Measurements from ENCODE around the gene CRYBG2. TPM values are rescaled to one million over a fixed set of nuclear protein-coding genes. Genes with fewer than 3 reads are reported as not detected.

Gene CRYBG2
- total RNA-seq, 1 experiment from 2014 or later = 0.64 TPM

DNA sequence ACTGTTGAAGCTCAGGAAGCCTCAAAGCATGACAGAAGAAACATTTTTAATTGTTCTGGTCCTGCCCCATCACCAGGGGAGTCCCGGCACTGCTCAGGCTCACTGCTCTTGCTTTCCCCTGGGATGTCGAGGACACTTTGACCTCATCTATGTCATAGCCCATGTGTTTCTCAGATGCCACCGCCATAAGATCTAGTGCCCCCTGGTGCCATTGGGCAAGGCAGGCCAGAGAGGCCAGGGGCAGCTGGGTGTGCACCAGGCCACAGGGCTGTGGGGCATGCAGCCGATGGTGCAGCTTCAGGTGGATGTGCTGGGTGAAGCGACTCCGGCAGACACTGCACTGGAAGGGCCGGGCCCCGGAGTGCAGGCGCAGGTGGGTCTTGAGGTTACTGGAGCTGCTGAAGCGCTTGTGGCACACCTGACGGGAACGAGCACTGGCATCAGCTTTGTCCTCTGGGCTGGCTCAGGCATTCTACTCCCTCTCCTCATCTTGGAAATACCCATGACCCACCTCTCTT, 7.7 kb upstream of the CRYBG2 start:
- H3K36me3 ChIP-seq (ENCODE audit: control insufficient read depth, insufficient read depth, low read length) = no peaks in the 10 kb centered on the region
- ChIA-PET POLR2A (no interaction called here), CTCF (interaction anchor here (0.6 to 1.7 kb wide), 3 partner anchors 12 to 169 kb away, joined by 3 to 4 read pairs (median 3); no protein-coding TSS in a partner anchor)
- TF ChIP-seq POLR2AphosphoS5 (IDR thresholded peaks at IDR 0.05; ENCODE audit: low read depth, low read length) (no peak), SIN3A (IDR thresholded peaks at IDR 0.05; ENCODE audit: borderline replicate concordance, insufficient read depth, low read depth, low read length) (no peak), TCF7L2 (IDR thresholded peaks at IDR 0.05; ENCODE audit: low read depth, low read length) (no peak)
- TF ChIP-seq, protein P1, sequence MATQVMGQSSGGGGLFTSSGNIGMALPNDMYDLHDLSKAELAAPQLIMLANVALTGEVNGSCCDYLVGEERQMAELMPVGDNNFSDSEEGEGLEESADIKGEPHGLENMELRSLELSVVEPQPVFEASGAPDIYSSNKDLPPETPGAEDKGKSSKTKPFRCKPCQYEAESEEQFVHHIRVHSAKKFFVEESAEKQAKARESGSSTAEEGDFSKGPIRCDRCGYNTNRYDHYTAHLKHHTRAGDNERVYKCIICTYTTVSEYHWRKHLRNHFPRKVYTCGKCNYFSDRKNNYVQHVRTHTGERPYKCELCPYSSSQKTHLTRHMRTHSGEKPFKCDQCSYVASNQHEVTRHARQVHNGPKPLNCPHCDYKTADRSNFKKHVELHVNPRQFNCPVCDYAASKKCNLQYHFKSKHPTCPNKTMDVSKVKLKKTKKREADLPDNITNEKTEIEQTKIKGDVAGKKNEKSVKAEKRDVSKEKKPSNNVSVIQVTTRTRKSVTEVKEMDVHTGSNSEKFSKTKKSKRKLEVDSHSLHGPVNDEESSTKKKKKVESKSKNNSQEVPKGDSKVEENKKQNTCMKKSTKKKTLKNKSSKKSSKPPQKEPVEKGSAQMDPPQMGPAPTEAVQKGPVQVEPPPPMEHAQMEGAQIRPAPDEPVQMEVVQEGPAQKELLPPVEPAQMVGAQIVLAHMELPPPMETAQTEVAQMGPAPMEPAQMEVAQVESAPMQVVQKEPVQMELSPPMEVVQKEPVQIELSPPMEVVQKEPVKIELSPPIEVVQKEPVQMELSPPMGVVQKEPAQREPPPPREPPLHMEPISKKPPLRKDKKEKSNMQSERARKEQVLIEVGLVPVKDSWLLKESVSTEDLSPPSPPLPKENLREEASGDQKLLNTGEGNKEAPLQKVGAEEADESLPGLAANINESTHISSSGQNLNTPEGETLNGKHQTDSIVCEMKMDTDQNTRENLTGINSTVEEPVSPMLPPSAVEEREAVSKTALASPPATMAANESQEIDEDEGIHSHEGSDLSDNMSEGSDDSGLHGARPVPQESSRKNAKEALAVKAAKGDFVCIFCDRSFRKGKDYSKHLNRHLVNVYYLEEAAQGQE (IDR thresholded peaks at IDR 0.05; ENCODE audit: insufficient read depth in 1 of 2, low read depth in 2 of 2, low read length in 1 of 2) = no peak
- TF ChIP-seq, protein P2, sequence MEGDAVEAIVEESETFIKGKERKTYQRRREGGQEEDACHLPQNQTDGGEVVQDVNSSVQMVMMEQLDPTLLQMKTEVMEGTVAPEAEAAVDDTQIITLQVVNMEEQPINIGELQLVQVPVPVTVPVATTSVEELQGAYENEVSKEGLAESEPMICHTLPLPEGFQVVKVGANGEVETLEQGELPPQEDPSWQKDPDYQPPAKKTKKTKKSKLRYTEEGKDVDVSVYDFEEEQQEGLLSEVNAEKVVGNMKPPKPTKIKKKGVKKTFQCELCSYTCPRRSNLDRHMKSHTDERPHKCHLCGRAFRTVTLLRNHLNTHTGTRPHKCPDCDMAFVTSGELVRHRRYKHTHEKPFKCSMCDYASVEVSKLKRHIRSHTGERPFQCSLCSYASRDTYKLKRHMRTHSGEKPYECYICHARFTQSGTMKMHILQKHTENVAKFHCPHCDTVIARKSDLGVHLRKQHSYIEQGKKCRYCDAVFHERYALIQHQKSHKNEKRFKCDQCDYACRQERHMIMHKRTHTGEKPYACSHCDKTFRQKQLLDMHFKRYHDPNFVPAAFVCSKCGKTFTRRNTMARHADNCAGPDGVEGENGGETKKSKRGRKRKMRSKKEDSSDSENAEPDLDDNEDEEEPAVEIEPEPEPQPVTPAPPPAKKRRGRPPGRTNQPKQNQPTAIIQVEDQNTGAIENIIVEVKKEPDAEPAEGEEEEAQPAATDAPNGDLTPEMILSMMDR (IDR thresholded peaks at IDR 0.05) = no peak
- no peak for DNase-seq (ENCODE audit: low read depth, low spot score)
- no TSS peak for BruUV-seq (replicated peaks)
- in situ Hi-C loops (cut with HindIII; ENCODE audit: low pct_unique_long_range_greater_than_20kb, low sequenced_read_pairs) (no loop called here), intact Hi-C loops (cut with micrococcal nuclease; ENCODE audit: unreplicated experiment) (no loop called here)
- peak; percentile 35 for ATAC-seq
- peaks cover 4% of the 10 kb centered on the region; the same call in 1 of the 2 replicates for H3K4me1 ChIP-seq (ENCODE audit: control insufficient read depth, insufficient read depth, low read length)
- no peaks in the 10 kb centered on the region for H3K9me3 ChIP-seq (ENCODE audit: control insufficient read depth, insufficient read depth, low read depth, low read length)
- no peak overlapping the region for H3K27ac ChIP-seq (ENCODE audit: low read length)
- H3K27me3 ChIP-seq (ENCODE audit: control insufficient read depth, insufficient read depth, low read length) = no peaks in the 10 kb centered on the region
- no peak overlapping the region for H3K4me3 ChIP-seq (ENCODE audit: low read depth in 2 of 2, low read length in 2 of 2)

DNA sequence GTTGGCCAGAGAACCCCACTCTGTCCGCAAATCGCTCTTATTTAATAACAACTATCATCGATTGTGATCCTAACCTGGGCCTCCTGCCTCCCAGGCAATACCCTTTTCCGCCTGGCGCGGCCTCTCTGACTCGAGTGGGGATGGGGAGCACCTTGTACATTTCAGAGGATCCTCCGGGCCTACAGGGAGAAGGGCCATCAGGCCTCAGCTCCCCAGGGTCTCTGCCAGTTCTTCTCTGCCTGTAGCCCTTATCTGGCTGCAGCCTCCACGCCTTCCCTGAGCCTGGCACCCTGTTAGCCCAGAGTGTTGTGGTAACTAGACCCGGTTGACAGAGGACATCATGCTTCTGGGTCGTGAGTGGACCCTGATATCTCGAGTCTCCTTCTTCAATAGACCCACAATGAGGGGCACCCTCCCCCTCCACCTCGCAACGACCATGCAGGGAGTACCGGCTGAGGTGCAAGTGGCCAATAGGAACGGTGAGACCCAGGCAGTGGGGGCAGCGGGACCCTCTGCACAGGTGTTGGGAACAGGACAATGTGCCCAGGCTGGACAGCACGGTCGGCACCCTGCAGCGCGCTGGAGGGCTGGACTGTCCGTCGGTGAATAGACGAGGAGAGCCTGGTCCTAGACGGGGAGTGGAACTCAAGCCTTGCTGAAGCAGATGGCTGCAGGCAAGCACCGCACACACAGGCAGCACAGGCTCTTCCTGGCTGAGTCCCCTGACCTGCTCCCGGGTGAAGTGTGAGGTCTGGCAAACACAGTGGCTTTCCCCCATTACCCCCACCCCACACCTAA, 7.1 kb upstream of the CRYBG2 start:
- Histone ChIP-seq H3K36me3 (ENCODE audit: control insufficient read depth, insufficient read depth, low read length) (no peaks in the 10 kb centered on the region), H3K4me3 (ENCODE audit: low read depth in 2 of 2, low read length in 2 of 2) (no peak overlapping the region; a peak in 1 of 4 replicates), H3K9me3 (ENCODE audit: control insufficient read depth, insufficient read depth, low read depth, low read length) (no peaks in the 10 kb centered on the region), H3K4me1 (ENCODE audit: control insufficient read depth, insufficient read depth, low read length) (peaks cover 4% of the 10 kb centered on the region; the same call in 1 of the 2 replicates), H3K27ac (ENCODE audit: low read length) (no peak overlapping the region), H3K27me3 (ENCODE audit: control insufficient read depth, insufficient read depth, low read length) (no peaks in the 10 kb centered on the region)
- CTCF ChIA-PET = interaction anchor here (1.7 kb wide), 1 partner anchor 40 kb away, joined by 4 read pairs; no protein-coding TSS in a partner anchor
- intact Hi-C loops (cut with micrococcal nuclease; ENCODE audit: unreplicated experiment) (no loop called here), in situ Hi-C loops (cut with HindIII; ENCODE audit: low pct_unique_long_range_greater_than_20kb, low sequenced_read_pairs) (no loop called here)
- POLR2A ChIA-PET = no interaction called here
- DNase-seq (ENCODE audit: low read depth, low spot score) (no peak), ATAC-seq (no peak)
- TF ChIP-seq POLR2AphosphoS5 (IDR thresholded peaks at IDR 0.05; ENCODE audit: low read depth, low read length) = no peak
- TF ChIP-seq, protein P1 (IDR thresholded peaks at IDR 0.05; ENCODE audit: insufficient read depth in 1 of 2, low read depth in 2 of 2, low read length in 1 of 2) = no peak
- TF ChIP-seq TCF7L2 (IDR thresholded peaks at IDR 0.05; ENCODE audit: low read depth, low read length) = no peak
- TF ChIP-seq, protein P2 (IDR thresholded peaks at IDR 0.05) = no peak
- TF ChIP-seq SIN3A (IDR thresholded peaks at IDR 0.05; ENCODE audit: borderline replicate concordance, insufficient read depth, low read depth, low read length) = no peak
- BruUV-seq (replicated peaks) = no TSS peak

Data from Panc1 (cell line).